Amygdala (tissue), 56 donors: Measurements from ENCODE around the gene FAM184A.
"Not testable (repeated sequence)": the region's sequence is repeated elsewhere in the genome, so short reads cannot be mapped to it uniquely, and the experiment has no call there.

ENCODE experiments used
- DNase-seq, 56 donors: peaks; one replicate each; lab custom pipeline; 2025; lab: John Stamatoyannopoulos, UW

FAM184A gene

GRCh38 chr6:119078376-119079282 lies at the start of gene FAM184A:
Gene FAM184A, minus strand, starts transcription at chr6:119078664. Its CDS starts 365 bp downstream, at chr6:119078299.
- peak in 50 of 56 donors; percentile 6 to 84 (median 56) for DNase-seq

DNA sequence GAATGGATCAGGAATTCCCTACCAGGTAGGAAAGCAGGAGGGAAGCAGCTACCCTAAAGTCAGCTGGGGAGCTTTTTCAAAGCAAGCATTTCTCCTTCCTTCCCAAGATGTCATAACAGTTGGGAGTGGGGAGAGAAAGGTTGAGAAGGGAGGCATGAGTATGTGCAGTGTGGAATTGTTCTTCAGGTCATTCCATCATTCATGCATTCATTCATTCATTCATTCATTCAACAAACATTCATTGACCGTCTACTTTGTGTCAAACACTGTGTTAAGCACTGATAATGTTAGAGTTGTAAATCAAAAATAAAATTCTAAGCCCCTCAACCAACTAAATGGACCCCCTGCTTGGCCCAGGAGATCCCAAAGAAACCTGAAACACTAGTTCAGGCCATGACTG lies 49.2 kb upstream of the FAM184A start:
- no peak for DNase-seq

- DNase-seq, result no peak
Measured at GRCh38 chr6:119126826-119127225, 48.4 kb upstream of the FAM184A start.

DNA sequence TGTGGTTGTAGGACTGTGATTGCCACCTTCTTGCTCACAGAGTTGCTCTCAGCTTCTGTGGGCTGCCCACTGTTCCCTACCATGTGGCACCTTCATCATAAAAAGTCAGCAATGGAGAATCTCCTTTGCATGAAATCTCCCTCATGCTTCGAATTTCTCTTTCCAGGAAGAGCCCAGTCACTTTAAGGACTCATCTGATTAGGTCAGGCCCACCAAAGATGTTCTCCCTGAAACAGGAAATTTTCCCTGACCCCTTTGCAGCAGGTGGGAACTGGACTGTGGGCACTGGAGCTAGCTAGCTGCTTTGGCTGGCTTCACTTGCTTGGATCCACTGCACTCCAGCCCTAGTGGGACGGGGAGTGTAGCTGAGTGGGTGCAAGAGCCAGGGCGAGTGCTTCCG lies 47.7 kb upstream of the FAM184A start:
- no peak for DNase-seq

DNA sequence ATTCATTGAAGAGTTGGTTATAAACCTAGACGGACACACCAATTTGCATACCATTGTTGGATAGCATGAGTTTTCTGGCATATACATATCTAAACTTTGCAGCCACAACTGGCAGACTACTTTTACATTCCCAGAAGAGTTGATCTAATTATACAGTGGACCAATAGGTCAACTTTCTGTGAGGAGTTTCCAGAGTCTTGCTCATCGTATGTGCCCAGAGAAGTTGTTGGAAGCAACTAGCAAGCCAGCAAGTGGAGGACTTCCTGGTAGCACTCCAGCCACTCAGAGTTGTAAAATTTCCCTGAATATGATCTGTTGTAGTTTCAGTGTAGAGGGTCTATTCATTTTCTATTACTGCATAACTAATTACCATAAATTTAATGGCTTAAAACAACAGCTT lies 47.1 kb upstream of the FAM184A start:
- DNase-seq, result no peak

DNA sequence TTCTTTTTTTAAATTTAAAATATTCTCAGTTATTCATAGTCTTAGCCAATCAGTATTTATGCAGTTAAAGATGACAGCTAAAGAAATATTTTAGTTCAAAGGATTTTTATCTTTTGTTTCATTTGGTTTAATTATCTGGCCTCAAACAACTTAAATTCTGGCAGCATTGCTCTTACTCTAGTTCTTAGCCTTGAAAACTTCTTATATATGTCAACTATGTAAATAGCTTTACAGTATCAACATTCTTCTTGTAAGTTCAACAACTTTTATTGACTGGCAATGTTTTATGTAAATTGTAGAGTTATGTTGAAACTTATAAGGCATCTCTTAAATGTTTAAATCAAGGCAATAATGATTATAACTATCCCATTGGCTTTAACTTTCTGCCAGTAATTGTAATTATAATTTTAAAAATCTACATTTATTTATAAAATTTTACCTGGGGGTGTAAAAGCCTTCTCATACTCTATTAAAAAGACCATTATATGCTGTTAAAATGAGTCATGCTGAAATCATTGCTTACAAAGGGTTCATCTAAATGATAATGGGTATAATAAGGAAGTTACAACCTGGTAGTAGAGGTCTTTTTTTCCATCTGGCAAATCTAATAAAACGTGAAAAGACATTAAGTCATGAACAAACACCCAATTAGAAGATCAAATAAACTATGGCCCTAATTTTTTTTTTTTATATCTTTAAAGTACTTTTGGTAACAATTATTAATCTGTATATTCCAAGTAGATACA lies 45.8 kb upstream of the FAM184A start:
- no peak for DNase-seq

- DNase-seq, result no peak
Measured at GRCh38 chr6:119122336-119122735, 43.9 kb upstream of the FAM184A start.

DNA sequence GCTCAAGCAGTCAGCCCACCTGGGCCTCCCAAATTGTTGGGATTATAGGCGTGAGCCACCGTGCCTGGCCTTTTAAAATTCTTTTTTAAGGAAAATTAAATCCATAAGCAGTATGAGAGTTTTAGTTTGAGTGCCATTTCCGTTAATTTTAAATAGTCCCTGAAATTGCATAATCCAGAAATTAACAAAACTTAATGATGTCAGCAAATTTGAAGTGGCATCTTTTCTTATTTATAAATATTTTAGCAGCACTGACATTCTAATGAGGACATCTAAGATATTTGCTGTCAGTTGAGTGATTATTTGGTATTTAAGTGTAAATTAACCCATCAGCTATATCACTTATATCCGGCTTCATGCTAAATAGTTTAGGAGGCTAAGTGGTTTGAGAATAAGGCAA lies 42.9 kb upstream of the FAM184A start:
- DNase-seq, result no peak

DNA sequence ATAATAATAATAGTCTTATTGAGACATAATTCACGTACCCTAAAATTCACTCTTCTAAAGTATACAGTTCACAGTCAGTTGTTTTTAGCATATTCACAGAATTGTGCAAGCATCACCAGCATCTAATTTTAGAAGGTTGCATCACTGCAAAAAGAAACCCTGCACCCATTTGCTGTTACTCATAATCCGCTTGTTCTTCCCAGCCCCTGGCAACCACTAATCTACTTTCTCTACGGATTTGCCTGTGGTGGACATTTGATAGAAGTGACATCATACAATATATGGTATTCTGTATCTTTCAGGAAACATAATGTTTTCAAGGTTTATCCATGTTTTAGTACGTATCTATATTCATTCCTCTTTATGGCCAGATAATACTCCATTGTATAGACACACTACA lies 41.5 kb upstream of the FAM184A start:
- no peak for DNase-seq

DNA sequence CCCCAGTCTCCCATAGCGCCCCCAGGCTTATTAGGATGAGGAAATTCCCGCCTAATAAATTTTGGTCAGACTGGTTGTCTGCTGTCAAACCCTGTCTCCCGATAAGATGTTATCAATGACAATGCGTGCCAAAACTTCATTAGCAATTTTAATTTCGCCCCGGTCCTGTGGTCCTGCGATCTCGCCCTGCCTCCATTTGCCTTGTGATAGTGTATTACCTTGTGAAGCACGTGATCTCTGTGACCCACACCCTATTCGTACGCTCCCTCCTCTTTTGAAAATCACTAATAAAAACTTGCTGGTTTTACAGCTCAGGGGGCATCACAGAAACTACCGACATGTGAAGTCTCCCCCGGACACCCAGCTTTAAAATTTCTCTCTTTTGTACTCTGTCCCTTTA lies 40.6 kb upstream of the FAM184A start:
- not testable (repeated sequence) for DNase-seq

GRCh38 chr6:119116712-119117281 lies 38.3 kb upstream of the FAM184A start:
- no peak for DNase-seq

GRCh38 chr6:119113961-119114360 lies 35.5 kb upstream of the FAM184A start:
- DNase-seq, result no peak

DNA sequence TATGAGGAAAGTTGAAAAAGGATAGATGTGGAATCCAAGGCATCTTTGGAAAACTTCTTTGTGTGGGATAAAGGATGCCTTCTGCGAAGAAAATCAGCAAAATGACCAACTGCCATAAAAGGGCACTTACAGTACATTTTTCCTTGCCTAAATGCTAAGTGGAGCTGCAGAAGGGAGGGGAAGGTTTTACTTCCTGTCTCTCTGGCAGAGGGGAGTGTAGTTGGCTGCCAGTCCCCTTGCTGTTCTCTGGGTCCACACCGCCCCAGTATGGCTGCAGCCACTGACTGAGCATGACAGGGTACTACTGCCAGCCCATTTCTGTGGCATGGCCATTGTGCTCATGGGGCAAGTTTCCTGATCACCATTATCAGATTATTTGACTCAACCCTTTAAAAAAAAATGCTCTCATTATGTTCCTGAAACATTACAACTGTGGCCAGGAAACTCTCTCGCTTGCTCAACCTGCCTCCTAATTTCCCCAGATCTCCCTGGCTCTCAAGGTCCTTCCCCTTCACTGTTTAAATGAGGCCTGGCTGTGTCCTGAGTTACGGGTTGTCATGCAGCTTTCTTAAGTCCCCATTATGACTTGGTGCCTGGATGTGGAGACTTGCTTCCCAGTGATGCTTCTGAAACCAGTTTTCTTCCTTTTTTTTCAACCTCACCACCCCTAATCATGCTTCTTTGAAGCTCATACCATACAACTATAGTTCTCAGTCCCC lies 34.5 kb upstream of the FAM184A start:
- DNase-seq, result peak in 1 of 56 donors; percentile 2

DNA sequence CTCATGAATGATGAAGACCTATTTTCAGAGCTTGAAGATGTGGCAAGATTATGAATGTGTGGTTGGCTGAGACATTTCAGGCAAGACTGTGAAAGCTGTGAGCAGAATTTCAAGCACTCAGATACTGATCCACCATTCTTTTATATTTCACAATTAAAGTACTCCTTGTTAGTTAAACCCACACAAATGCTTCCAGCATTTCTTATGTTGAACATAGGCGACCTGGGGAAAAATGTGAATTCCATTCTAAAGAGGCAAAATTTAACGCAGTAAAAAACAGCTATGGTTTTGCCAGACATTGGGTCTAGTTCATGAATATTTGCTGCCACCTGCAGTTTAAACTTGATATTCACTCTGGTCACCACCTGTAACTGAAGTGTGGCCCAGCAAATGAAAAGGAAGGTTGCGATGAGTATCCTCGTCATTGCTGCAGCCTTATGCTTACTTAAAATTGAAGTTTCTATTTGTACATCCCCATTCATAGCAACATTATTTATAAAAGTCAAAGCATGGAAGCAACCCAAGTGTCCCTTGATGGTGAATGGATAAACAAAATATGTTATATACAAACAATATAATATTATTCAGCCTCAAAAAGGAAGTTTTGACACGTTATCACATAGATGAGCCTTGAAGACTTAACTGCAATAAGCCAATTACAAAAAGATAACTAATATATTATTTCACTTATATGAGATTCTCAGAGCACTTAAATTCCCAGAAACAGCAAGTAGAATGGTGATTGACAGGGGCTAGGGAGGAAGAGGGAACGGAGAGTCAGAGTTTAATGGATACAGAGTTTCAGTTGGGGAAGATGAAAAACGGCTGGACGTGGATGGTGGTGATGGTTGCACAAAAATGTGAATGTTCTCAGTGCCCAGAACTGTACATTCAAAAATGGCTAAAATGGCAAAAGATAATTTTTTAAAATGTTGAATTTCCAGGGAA lies 32.4 kb upstream of the FAM184A start:
- peak in 18 of 56 donors; percentile 1 to 73 (median 12) for DNase-seq

GRCh38 chr6:119109654-119110325 lies 31.3 kb upstream of the FAM184A start:
- DNase-seq, result no peak

GRCh38 chr6:119108076-119108475 lies 29.6 kb upstream of the FAM184A start:
- no peak for DNase-seq

DNA sequence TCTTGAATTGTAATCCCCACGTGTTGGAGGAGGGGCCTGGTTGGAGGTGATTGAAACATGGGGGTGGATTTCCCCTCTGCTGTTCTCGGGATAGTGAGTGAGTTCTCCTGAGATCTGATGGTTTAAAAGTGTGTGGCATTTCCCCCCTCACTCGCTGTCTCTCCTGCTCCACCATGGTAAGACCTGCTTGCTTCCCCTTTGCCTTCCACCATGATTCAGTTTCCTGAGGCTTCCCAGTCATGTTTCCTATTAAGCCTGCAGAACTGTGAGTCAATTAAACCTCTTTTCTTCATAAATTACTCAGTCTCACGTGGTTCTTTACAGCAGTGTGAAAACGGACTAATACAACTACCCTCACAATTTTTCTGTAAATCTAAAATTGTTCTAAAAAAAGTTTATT lies 26.8 kb upstream of the FAM184A start:
- no peak for DNase-seq

DNA sequence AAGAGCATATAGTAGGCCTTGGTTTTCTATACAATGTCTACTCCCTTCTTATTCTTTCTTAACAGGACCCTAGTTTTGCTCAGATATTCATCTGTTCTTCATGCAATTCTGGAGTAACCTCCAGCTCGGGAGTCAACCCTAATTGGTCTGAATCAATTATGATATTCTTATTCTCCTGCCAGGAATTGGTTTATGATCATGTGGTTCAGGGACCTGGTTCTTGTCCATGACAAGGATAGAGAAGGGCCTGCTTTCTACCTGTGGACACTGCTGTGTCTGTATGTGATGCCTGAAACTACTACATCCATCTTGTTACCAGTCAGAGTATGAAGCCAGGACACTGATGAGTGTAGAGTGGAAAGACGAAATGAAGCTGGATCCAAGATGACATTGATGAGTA lies 24.4 kb upstream of the FAM184A start:
- DNase-seq, result no peak

GRCh38 chr6:119100115-119100514 lies 21.7 kb upstream of the FAM184A start:
- no peak for DNase-seq
